ENCODE measurements around the gene ERGIC3. TPM values are rescaled to one million over a fixed set of nuclear protein-coding genes. Genes with fewer than 3 reads are reported as not detected.

ERGIC3 gene
- total RNA-seq, 1 experiment from 2014 or later = 392 TPM

- H3K4me3 Mint-ChIP-seq (ENCODE audit: low read depth, unreplicated experiment) = no peak overlapping the region
- H3K27ac Mint-ChIP-seq (ENCODE audit: unreplicated experiment) = no peak overlapping the region
- no TSS peak for BruUV-seq (replicated peaks)
- no peak for DNase-seq
- H3K9me3 Mint-ChIP-seq (ENCODE audit: low read depth, unreplicated experiment) = no peaks in the 10 kb centered on the region
- H3K36me3 Mint-ChIP-seq (ENCODE audit: insufficient read depth, unreplicated experiment) = peaks cover 22% of the 10 kb centered on the region
- H3K27me3 Mint-ChIP-seq (ENCODE audit: unreplicated experiment) = no peaks in the 10 kb centered on the region
- TF ChIP-seq, protein P1, sequence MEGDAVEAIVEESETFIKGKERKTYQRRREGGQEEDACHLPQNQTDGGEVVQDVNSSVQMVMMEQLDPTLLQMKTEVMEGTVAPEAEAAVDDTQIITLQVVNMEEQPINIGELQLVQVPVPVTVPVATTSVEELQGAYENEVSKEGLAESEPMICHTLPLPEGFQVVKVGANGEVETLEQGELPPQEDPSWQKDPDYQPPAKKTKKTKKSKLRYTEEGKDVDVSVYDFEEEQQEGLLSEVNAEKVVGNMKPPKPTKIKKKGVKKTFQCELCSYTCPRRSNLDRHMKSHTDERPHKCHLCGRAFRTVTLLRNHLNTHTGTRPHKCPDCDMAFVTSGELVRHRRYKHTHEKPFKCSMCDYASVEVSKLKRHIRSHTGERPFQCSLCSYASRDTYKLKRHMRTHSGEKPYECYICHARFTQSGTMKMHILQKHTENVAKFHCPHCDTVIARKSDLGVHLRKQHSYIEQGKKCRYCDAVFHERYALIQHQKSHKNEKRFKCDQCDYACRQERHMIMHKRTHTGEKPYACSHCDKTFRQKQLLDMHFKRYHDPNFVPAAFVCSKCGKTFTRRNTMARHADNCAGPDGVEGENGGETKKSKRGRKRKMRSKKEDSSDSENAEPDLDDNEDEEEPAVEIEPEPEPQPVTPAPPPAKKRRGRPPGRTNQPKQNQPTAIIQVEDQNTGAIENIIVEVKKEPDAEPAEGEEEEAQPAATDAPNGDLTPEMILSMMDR (IDR thresholded peaks at IDR 0.05; ENCODE audit: unreplicated experiment) = no peak
- CTCF ChIA-PET = no interaction called here
- intact Hi-C loops (cut with micrococcal nuclease; ENCODE audit: unreplicated experiment) = no loop called here
- no peaks in the 10 kb centered on the region for H3K4me1 Mint-ChIP-seq (ENCODE audit: low read depth, unreplicated experiment)
These were observed 46.5 kb downstream of the ERGIC3 start for GRCh38 chr20:35588397-35588796.

GRCh38 chr20:35592339-35592974, 50.6 kb downstream of the ERGIC3 start:
- H3K27ac Mint-ChIP-seq (ENCODE audit: unreplicated experiment) = no peak overlapping the region
- TF ChIP-seq, protein P1 (IDR thresholded peaks at IDR 0.05; ENCODE audit: unreplicated experiment) = no peak
- H3K27me3 Mint-ChIP-seq (ENCODE audit: unreplicated experiment) = no peaks in the 10 kb centered on the region
- DNase-seq = no peak
- no peaks in the 10 kb centered on the region for H3K9me3 Mint-ChIP-seq (ENCODE audit: low read depth, unreplicated experiment)
- intact Hi-C loops (cut with micrococcal nuclease; ENCODE audit: unreplicated experiment) = no loop called here
- H3K4me1 Mint-ChIP-seq (ENCODE audit: low read depth, unreplicated experiment) = peaks cover 16% of the 10 kb centered on the region
- no peak overlapping the region for H3K4me3 Mint-ChIP-seq (ENCODE audit: low read depth, unreplicated experiment)
- peaks cover 23% of the 10 kb centered on the region for H3K36me3 Mint-ChIP-seq (ENCODE audit: insufficient read depth, unreplicated experiment)
- BruUV-seq (replicated peaks) = no TSS peak
- CTCF ChIA-PET = interaction anchor here (0.6 to 0.7 kb wide), 2 partner anchors 11 to 28 kb away, joined by 5 to 9 read pairs; no protein-coding TSS in a partner anchor

- H3K27ac Mint-ChIP-seq (ENCODE audit: unreplicated experiment) = no peak overlapping the region
- H3K4me3 Mint-ChIP-seq (ENCODE audit: low read depth, unreplicated experiment) = no peak overlapping the region
- no TSS peak for BruUV-seq (replicated peaks)
- H3K9me3 Mint-ChIP-seq (ENCODE audit: low read depth, unreplicated experiment) = no peaks in the 10 kb centered on the region
- intact Hi-C loops (cut with micrococcal nuclease; ENCODE audit: unreplicated experiment) = no loop called here
- H3K27me3 Mint-ChIP-seq (ENCODE audit: unreplicated experiment) = no peaks in the 10 kb centered on the region
- CTCF ChIA-PET = interaction anchor here (0.6 to 2.2 kb wide), 4 partner anchors 23 to 1216 kb away, joined by 3 to 8 read pairs (median 4); partner anchors contain the start of gene RBM39
- peaks cover 27% of the 10 kb centered on the region for H3K4me1 Mint-ChIP-seq (ENCODE audit: low read depth, unreplicated experiment)
- peaks cover 27% of the 10 kb centered on the region for H3K36me3 Mint-ChIP-seq (ENCODE audit: insufficient read depth, unreplicated experiment)
- TF ChIP-seq, protein P1 (IDR thresholded peaks at IDR 0.05; ENCODE audit: unreplicated experiment) = no peak
- DNase-seq = no peak
These were observed 53.6 kb downstream of the ERGIC3 start for GRCh38 chr20:35595456-35595855.

GRCh38 chr20:35595901-35596300, 54.0 kb downstream of the ERGIC3 start:
- peaks cover 31% of the 10 kb centered on the region for H3K36me3 Mint-ChIP-seq (ENCODE audit: insufficient read depth, unreplicated experiment)
- TF ChIP-seq, protein P1 (IDR thresholded peaks at IDR 0.05; ENCODE audit: unreplicated experiment) = no peak
- CTCF ChIA-PET = interaction anchor here (0.6 to 2.2 kb wide), 4 partner anchors 23 to 1216 kb away, joined by 3 to 8 read pairs (median 4); partner anchors contain the start of gene RBM39
- H3K4me3 Mint-ChIP-seq (ENCODE audit: low read depth, unreplicated experiment) = no peak overlapping the region
- BruUV-seq (replicated peaks) = no TSS peak
- H3K27ac Mint-ChIP-seq (ENCODE audit: unreplicated experiment) = no peak overlapping the region
- H3K27me3 Mint-ChIP-seq (ENCODE audit: unreplicated experiment) = no peaks in the 10 kb centered on the region
- no peak for DNase-seq
- intact Hi-C loops (cut with micrococcal nuclease; ENCODE audit: unreplicated experiment) = no loop called here
- H3K4me1 Mint-ChIP-seq (ENCODE audit: low read depth, unreplicated experiment) = peaks cover 27% of the 10 kb centered on the region
- no peaks in the 10 kb centered on the region for H3K9me3 Mint-ChIP-seq (ENCODE audit: low read depth, unreplicated experiment)

Measured in Calu3 (cell line).